Lower leg skin (tissue), 4 donors: Measurements from ENCODE around the gene EME2. TPM values are rescaled to one million over a fixed set of nuclear protein-coding genes. Genes with fewer than 3 reads are reported as not detected.

Experiments used
- DNase-seq, 2 donors: peaks; one replicate each; pipeline ENCODE4 v3.0.0-alpha.2; 2019; ENCODE audit warnings: low spot score in 2 of 2
- H3K4me3 ChIP-seq: fragments of 200-600 bp; sonication (generic); 2 replicates; pipeline ENCODE4 v1.5.1; 2017; ENCODE audit warnings: mild to moderate bottlenecking, low read depth; ENCODE audit not compliant: poor library complexity, severe bottlenecking
- POLR2A ChIP-seq, 2 donors: fragments of 450-650 bp; IDR thresholded peaks; one replicate each; pipeline ENCODE4 v1.6.1; 2016 to 2017; ENCODE audit warnings: antibody characterized with exemption in 2 of 2, mild to moderate bottlenecking in 1 of 2, moderate library complexity in 1 of 2
- WGBS, 2 donors: methylation state at CpG; one replicate each; pipeline ENCODE4 v1.1.5; 2018; 5-methylcytosine and 5-hydroxymethylcytosine counted together
- intact Hi-C: fragments of 100-400 bp; cut with DNase I; formaldehyde crosslinking; loops from one replicate; pipeline ENCODE4 v1.15.0; 2023; ENCODE audit warnings: low total_unique reads
- total RNA-seq, 4 donors: library from RNA; depleted of rRNA; stranded (reverse); fragments of >200 nt; gene quantifications; one replicate each; pipeline ENCODE4 v1.1.0, GENCODE V29; 2016
- TF ChIP-seq, protein P1 (sequence below), 3 donors: fragments of 450-650 bp; IDR thresholded peaks; one replicate each; pipeline ENCODE4 v1.5.1; 2016; ENCODE audit warnings: antibody characterized with exemption in 3 of 3, mild to moderate bottlenecking in 3 of 3, moderate library complexity in 2 of 3

EME2 gene
- total RNA-seq, 4 donors from 2014 or later, result 7.6 to 22.3 (median 13.0) TPM

- H3K4me3 ChIP-seq, result no peak overlapping the region
- intact Hi-C loops, result loop anchor here (10.0 kb wide), 1 partner anchor 277 kb away; no protein-coding TSS in a partner anchor
- DNase-seq, result no peak
- 91 to 92% methylated on average over 16 to 19 of the region's 19 CpGs for WGBS, 2 donors
- TF ChIP-seq, protein P1, sequence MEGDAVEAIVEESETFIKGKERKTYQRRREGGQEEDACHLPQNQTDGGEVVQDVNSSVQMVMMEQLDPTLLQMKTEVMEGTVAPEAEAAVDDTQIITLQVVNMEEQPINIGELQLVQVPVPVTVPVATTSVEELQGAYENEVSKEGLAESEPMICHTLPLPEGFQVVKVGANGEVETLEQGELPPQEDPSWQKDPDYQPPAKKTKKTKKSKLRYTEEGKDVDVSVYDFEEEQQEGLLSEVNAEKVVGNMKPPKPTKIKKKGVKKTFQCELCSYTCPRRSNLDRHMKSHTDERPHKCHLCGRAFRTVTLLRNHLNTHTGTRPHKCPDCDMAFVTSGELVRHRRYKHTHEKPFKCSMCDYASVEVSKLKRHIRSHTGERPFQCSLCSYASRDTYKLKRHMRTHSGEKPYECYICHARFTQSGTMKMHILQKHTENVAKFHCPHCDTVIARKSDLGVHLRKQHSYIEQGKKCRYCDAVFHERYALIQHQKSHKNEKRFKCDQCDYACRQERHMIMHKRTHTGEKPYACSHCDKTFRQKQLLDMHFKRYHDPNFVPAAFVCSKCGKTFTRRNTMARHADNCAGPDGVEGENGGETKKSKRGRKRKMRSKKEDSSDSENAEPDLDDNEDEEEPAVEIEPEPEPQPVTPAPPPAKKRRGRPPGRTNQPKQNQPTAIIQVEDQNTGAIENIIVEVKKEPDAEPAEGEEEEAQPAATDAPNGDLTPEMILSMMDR (IDR thresholded peaks at IDR 0.05), result no peak
- no peak for TF ChIP-seq POLR2A (IDR thresholded peaks at IDR 0.05)
Measured at GRCh38 chr16:1741553-1742165, 31.0 kb upstream of the EME2 start.

GRCh38 chr16:1743376-1744337 lies 29.0 kb upstream of the EME2 start:
- no peak overlapping the region for H3K4me3 ChIP-seq
- intact Hi-C loops, result loop anchor here (10.0 kb wide), 1 partner anchor 279 kb away; no protein-coding TSS in a partner anchor
- WGBS, 2 donors, result 82 to 87% methylated on average over 28 to 31 of the region's 32 CpGs
- peak in 1 of 2 donors; percentile 72 for DNase-seq
- TF ChIP-seq, protein P1 (IDR thresholded peaks at IDR 0.05), result no peak
- TF ChIP-seq POLR2A (IDR thresholded peaks at IDR 0.05), result no peak

- WGBS, 2 donors, result 81 to 82% methylated on average over 22 to 24 of the region's 24 CpGs
- H3K4me3 ChIP-seq, result no peak overlapping the region
- intact Hi-C loops, result loop anchor here (10.0 kb wide), 1 partner anchor 280 kb away; no protein-coding TSS in a partner anchor
- DNase-seq, result peak in 1 of 2 donors; percentile 79
- TF ChIP-seq POLR2A (IDR thresholded peaks at IDR 0.05), result no peak
- TF ChIP-seq, protein P1 (IDR thresholded peaks at IDR 0.05), result no peak
Measured at GRCh38 chr16:1744338-1744840, 28.2 kb upstream of the EME2 start.

GRCh38 chr16:1745181-1745899 lies 27.3 kb upstream of the EME2 start:
- H3K4me3 ChIP-seq, result no peak overlapping the region
- WGBS, 2 donors, result 78 to 81% methylated on average over 25 of the region's 25 CpGs
- DNase-seq, result peak in 1 of 2 donors; percentile 76
- TF ChIP-seq, protein P1 (IDR thresholded peaks at IDR 0.05), result no peak
- TF ChIP-seq POLR2A (IDR thresholded peaks at IDR 0.05), result no peak
- intact Hi-C loops, result loop anchor here (10.0 kb wide), 1 partner anchor 281 kb away; no protein-coding TSS in a partner anchor
